Measurements from ENCODE around the gene DLX6.

GRCh38 chr7:97008275-97008917 is 3.0 kb downstream of the DLX6 start:
- TF ChIP-seq, protein P1, sequence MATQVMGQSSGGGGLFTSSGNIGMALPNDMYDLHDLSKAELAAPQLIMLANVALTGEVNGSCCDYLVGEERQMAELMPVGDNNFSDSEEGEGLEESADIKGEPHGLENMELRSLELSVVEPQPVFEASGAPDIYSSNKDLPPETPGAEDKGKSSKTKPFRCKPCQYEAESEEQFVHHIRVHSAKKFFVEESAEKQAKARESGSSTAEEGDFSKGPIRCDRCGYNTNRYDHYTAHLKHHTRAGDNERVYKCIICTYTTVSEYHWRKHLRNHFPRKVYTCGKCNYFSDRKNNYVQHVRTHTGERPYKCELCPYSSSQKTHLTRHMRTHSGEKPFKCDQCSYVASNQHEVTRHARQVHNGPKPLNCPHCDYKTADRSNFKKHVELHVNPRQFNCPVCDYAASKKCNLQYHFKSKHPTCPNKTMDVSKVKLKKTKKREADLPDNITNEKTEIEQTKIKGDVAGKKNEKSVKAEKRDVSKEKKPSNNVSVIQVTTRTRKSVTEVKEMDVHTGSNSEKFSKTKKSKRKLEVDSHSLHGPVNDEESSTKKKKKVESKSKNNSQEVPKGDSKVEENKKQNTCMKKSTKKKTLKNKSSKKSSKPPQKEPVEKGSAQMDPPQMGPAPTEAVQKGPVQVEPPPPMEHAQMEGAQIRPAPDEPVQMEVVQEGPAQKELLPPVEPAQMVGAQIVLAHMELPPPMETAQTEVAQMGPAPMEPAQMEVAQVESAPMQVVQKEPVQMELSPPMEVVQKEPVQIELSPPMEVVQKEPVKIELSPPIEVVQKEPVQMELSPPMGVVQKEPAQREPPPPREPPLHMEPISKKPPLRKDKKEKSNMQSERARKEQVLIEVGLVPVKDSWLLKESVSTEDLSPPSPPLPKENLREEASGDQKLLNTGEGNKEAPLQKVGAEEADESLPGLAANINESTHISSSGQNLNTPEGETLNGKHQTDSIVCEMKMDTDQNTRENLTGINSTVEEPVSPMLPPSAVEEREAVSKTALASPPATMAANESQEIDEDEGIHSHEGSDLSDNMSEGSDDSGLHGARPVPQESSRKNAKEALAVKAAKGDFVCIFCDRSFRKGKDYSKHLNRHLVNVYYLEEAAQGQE (IDR thresholded peaks at IDR 0.05; ENCODE audit: low read depth) = no peak
- TF ChIP-seq POLR2A (IDR thresholded peaks at IDR 0.05; ENCODE audit: borderline replicate concordance, extremely low read depth, insufficient read depth, insufficient read length) = no peak
- TF ChIP-seq, protein P2, sequence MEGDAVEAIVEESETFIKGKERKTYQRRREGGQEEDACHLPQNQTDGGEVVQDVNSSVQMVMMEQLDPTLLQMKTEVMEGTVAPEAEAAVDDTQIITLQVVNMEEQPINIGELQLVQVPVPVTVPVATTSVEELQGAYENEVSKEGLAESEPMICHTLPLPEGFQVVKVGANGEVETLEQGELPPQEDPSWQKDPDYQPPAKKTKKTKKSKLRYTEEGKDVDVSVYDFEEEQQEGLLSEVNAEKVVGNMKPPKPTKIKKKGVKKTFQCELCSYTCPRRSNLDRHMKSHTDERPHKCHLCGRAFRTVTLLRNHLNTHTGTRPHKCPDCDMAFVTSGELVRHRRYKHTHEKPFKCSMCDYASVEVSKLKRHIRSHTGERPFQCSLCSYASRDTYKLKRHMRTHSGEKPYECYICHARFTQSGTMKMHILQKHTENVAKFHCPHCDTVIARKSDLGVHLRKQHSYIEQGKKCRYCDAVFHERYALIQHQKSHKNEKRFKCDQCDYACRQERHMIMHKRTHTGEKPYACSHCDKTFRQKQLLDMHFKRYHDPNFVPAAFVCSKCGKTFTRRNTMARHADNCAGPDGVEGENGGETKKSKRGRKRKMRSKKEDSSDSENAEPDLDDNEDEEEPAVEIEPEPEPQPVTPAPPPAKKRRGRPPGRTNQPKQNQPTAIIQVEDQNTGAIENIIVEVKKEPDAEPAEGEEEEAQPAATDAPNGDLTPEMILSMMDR (IDR thresholded peaks at IDR 0.05 in 2 of 3, conservative IDR thresholded peaks at IDR 0.05 in 1 of 3; ENCODE audit: borderline replicate concordance in 1 of 3, insufficient read depth in 1 of 3, low read depth in 2 of 3, low read length in 2 of 3) = no peak
- no peak for TF ChIP-seq RAD21 (IDR thresholded peaks at IDR 0.05; ENCODE audit: low read depth)
- no peak for TF ChIP-seq EZH2 (IDR thresholded peaks at IDR 0.05)
- TF ChIP-seq CBX3 (IDR thresholded peaks at IDR 0.05; ENCODE audit: low read depth) = no peak
- TF ChIP-seq MAX (IDR thresholded peaks at IDR 0.05) = no peak
